ENCODE results near the gene WNT6. TPM values are rescaled to one million over a fixed set of nuclear protein-coding genes. Genes with fewer than 3 reads are reported as not detected.
"Not testable (repeated sequence)": the region's sequence is repeated elsewhere in the genome, so short reads cannot be mapped to it uniquely, and the experiment has no call there.

The WNT6 gene
- total RNA-seq, 4 donors from 2014 or later, result 0.19 to 2.7 (median 0.62) TPM

DNA sequence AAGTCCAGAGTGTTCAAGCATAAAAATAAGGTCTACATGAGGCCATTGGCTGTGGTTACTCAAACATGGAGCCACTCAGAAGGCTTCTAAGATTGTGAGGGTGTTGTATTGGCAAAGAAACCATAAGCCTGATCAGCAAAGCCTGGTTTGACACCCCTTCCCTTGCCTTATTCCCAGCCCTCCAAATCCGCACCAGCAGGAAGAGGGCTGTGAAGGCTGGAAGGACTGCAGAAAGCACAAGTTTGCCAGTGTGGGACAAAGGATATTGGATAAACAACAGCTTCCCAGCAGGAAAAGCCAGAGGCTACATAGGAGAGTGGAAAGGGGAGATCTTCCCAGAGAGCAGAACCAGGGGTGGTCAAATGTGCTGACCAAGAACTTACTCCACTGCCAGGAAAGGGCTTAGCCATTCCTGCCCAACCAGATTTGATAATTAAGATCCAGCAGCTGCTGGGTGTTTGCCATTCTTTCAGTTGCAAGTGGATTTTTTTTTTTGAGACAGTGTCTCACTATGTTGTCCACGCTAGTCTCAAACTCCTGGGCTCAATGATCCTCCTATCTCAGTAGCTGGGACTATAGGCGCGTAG lies 26.5 kb upstream of the WNT6 start:
- ATAC-seq (ENCODE audit: low FRiP score), result no peak
- TF ChIP-seq CTCF (IDR thresholded peaks at IDR 0.05), result no peak
- no peak for DNase-seq (ENCODE audit: low spot score)

DNA sequence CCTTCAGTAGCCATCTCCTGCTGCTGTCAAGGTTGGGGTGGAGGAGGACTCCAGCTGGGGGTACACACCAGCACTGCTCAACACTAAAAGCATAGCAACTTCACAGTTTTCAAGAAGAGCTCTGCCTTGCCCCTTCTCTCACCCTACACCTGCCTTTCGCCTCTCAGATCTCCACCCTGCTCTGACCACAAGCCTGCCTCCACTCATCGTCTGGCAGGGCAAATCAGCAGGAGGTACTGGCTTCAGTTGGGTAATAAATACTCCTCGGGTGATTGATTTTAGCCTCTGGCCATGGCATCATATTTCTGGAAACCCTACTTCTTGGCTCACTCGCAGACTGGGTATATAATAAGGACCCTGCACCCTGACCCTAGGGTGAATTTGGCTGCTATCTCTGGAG lies 24.9 kb upstream of the WNT6 start:
- no peak for TF ChIP-seq CTCF (IDR thresholded peaks at IDR 0.05)
- DNase-seq (ENCODE audit: low spot score) (no peak), ATAC-seq (ENCODE audit: low FRiP score) (no peak)

DNA sequence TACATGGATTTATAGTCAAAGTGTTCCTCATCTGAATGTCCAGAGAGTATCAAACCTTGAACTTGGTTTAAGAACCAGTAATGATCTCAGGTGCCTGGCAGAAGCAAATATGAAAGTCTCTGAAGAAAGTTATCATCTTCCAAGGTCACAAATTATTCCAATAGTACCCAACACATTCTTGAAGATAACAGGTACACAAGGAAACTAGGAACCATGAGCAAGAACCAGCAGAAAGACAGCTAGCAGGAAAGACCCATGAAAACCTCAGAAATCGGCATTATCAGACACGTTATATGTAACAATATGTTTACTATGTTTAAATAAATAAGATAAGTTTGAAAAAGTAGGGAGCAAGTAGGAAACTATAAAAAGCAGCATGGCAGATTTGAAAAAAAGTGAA lies 22.1 kb upstream of the WNT6 start:
- no peak for TF ChIP-seq CTCF (IDR thresholded peaks at IDR 0.05)
- ATAC-seq (ENCODE audit: low FRiP score), result no peak
- no peak for DNase-seq (ENCODE audit: low spot score)

GRCh38 chr2:218839430-218839829 lies 20.2 kb upstream of the WNT6 start:
- TF ChIP-seq CTCF (IDR thresholded peaks at IDR 0.05), result no peak
- no peak for DNase-seq (ENCODE audit: low spot score)
- ATAC-seq (ENCODE audit: low FRiP score), result peak; percentile 51

DNA sequence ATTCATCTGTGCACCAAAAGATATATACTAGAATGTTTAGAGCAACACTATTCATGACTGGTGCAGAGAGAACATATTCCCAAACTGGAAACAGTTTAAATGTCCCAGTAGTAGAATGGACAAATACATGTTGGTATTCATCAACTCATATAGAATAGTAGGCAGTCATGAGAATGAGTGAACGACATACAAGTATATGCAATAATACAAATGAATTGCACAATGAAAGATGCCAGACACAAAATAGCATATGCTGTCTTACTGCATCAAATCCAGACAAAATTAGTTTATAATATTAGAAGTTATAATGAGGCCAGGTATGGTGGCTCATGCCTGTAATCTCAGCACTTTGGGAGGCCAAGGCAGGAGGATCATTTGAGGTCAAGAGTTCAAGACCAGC lies 19.7 kb upstream of the WNT6 start:
- no peak for ATAC-seq (ENCODE audit: low FRiP score)
- DNase-seq (ENCODE audit: low spot score), result no peak
- no peak for TF ChIP-seq CTCF (IDR thresholded peaks at IDR 0.05)

- not testable (repeated sequence) for ATAC-seq (ENCODE audit: low FRiP score); DNase-seq (ENCODE audit: low spot score)
Measured at GRCh38 chr2:218844334-218844733, 15.3 kb upstream of the WNT6 start.

GRCh38 chr2:218846963-218847362 lies 12.6 kb upstream of the WNT6 start:
- DNase-seq (ENCODE audit: low spot score); ATAC-seq (ENCODE audit: low FRiP score): not testable (repeated sequence)

DNA sequence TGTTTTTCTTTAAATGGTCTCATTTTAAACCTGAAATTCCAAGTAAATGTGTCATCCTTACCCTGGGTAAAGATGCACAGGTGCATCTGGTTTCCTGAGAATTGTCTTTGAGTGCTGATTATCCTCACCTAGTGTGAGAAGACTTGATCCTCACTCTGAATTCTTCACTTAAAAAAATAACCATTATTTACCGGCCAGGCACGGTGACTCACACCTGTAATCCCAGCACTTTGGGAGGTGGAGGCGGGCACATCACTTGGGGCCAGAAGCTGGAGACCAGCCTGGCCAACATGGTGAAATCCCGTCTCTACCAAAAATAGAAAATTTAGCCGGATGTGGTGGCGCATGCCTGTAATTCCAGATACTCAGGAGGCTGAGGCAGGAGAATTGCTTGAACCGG lies 9.9 kb upstream of the WNT6 start:
- no peak for TF ChIP-seq CTCF (IDR thresholded peaks at IDR 0.05)
- ATAC-seq (ENCODE audit: low FRiP score) (no peak), DNase-seq (ENCODE audit: low spot score) (no peak)
